Tibial nerve (tissue), 4 donors: ENCODE results near the gene PRPSAP2.
A peak's percentile ranks its signal among the peaks of the same experiment; 100 is the strongest.

ENCODE experiments used
- EP300 ChIP-seq, 2 donors: sonication (generic); formaldehyde crosslinking; IDR thresholded peaks; one replicate each; pipeline ENCODE4 v1.6.1; 2017; ENCODE audit warnings: antibody characterized with exemption in 2 of 2, mild to moderate bottlenecking in 1 of 2
- POLR2A ChIP-seq, 2 donors: fragments of 450-650 bp; IDR thresholded peaks; one replicate each; pipeline ENCODE4 v1.6.1; 2017; ENCODE audit warnings: antibody characterized with exemption in 2 of 2, mild to moderate bottlenecking in 2 of 2, moderate library complexity in 2 of 2
- TF ChIP-seq, protein P1 (sequence below), 5 experiments: fragments of 200-600 bp in 3 of 5; fragments of 450-650 bp in 2 of 5; sonication (generic) in 3 of 5; IDR thresholded peaks; one replicate each; pipeline ENCODE4 v1.5.1; 2016 to 2019; ENCODE audit warnings: antibody characterized with exemption in 5 of 5, mild to moderate bottlenecking in 3 of 5, moderate library complexity in 2 of 5

DNA sequence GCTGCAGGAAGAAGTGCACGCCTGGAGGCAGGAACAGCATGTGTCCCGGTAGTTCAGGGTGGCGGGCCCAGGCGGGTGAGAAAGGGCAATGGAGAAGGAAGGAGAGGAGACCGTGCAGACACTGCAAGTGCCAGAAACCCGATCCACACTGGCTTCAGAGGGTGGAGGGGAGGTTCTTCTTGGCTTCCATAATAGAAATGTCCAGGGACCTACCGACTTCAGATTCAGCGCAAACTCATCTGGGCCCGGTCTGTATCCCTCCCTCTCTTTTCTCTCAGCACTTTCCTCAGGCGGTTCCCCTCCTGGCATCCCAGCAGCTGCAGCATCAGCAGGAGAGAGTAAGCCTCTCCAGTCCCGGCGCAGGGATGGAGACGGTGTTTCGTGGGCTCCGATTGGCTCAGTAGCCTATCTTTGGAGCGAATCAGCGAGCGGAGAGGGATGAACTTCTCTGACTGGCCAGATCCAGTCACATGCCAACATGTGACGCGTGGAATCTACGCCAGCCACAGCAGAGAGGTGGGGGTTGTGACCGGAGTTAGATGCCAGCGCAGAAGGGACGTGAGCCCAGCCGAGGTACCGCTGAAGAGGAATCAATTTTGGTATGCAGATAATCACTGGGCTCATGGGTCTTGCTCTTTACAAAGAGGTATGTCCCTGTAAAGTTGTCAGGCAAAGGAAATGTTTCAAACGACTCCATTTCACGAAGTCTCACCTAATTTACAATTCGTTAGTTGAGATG, 1.9 kb upstream of the PRPSAP2 start:
- TF ChIP-seq, protein P1, sequence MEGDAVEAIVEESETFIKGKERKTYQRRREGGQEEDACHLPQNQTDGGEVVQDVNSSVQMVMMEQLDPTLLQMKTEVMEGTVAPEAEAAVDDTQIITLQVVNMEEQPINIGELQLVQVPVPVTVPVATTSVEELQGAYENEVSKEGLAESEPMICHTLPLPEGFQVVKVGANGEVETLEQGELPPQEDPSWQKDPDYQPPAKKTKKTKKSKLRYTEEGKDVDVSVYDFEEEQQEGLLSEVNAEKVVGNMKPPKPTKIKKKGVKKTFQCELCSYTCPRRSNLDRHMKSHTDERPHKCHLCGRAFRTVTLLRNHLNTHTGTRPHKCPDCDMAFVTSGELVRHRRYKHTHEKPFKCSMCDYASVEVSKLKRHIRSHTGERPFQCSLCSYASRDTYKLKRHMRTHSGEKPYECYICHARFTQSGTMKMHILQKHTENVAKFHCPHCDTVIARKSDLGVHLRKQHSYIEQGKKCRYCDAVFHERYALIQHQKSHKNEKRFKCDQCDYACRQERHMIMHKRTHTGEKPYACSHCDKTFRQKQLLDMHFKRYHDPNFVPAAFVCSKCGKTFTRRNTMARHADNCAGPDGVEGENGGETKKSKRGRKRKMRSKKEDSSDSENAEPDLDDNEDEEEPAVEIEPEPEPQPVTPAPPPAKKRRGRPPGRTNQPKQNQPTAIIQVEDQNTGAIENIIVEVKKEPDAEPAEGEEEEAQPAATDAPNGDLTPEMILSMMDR (IDR thresholded peaks at IDR 0.05) = peak in 1 of 5 experiments; percentile 39
- peak; percentile 81 to 96 for TF ChIP-seq POLR2A (IDR thresholded peaks at IDR 0.05)
- peak; percentile 66 to 99 for TF ChIP-seq EP300 (IDR thresholded peaks at IDR 0.05)
